HTERT RPE-1 (cell line): ENCODE measurements around the gene NCKAP1.
"Not testable (repeated sequence)": the region's sequence is repeated elsewhere in the genome, so short reads cannot be mapped to it uniquely, and the experiment has no call there.

Experiments used
- in situ Hi-C: fragments of 300-500 bp; cut with MboI; formaldehyde crosslinking; loops from 4 replicates; pipeline ENCODE4 v1.14.3; 2020; ENCODE audit warnings: low sequenced_read_pairs

The NCKAP1 gene

GRCh38 chr2:183010112-183010511 lies 28.1 kb downstream of the NCKAP1 start:
- in situ Hi-C loops, result no loop called here

- in situ Hi-C loops, result no loop called here
Measured at GRCh38 chr2:183009249-183009899, 28.9 kb downstream of the NCKAP1 start.

GRCh38 chr2:183001948-183002347 lies 36.3 kb downstream of the NCKAP1 start:
- in situ Hi-C loops, result no loop called here

- in situ Hi-C loops, result no loop called here
Measured at GRCh38 chr2:183000846-183001245, 37.4 kb downstream of the NCKAP1 start.

- in situ Hi-C loops, result no loop called here
Measured at GRCh38 chr2:182999348-183000028, 38.8 kb downstream of the NCKAP1 start.

GRCh38 chr2:182994228-182994912 lies 43.9 kb downstream of the NCKAP1 start:
- in situ Hi-C loops, result no loop called here

GRCh38 chr2:182982941-182983340 lies 55.3 kb downstream of the NCKAP1 start:
- in situ Hi-C loops, result no loop called here

- in situ Hi-C loops, result not testable (repeated sequence)
Measured at GRCh38 chr2:182981475-182981874, 56.8 kb downstream of the NCKAP1 start.

GRCh38 chr2:182980652-182981051 lies 57.6 kb downstream of the NCKAP1 start:
- in situ Hi-C loops, result no loop called here

GRCh38 chr2:182980115-182980514 lies 58.1 kb downstream of the NCKAP1 start:
- in situ Hi-C loops, result no loop called here

- in situ Hi-C loops, result no loop called here
Measured at GRCh38 chr2:182977463-182977862, 60.8 kb downstream of the NCKAP1 start.

- in situ Hi-C loops, result no loop called here
Measured at GRCh38 chr2:182973441-182974352, 64.6 kb downstream of the NCKAP1 start.

- in situ Hi-C loops, result no loop called here
Measured at GRCh38 chr2:182972548-182972942, 65.7 kb downstream of the NCKAP1 start.

- in situ Hi-C loops, result no loop called here
Measured at GRCh38 chr2:182971820-182972547, 66.3 kb downstream of the NCKAP1 start.

- in situ Hi-C loops, result no loop called here
Measured at GRCh38 chr2:182970486-182970885, 67.8 kb downstream of the NCKAP1 start.

- in situ Hi-C loops, result no loop called here
Measured at GRCh38 chr2:182968493-182968892, 69.8 kb downstream of the NCKAP1 start.

GRCh38 chr2:182966356-182966755 lies 71.9 kb downstream of the NCKAP1 start:
- in situ Hi-C loops, result not testable (repeated sequence)

GRCh38 chr2:182962641-182963040 lies 75.6 kb downstream of the NCKAP1 start:
- in situ Hi-C loops, result no loop called here

- in situ Hi-C loops, result not testable (repeated sequence)
Measured at GRCh38 chr2:182960869-182961268, 77.4 kb downstream of the NCKAP1 start.

- in situ Hi-C loops, result no loop called here
Measured at GRCh38 chr2:182954789-182955188, 83.5 kb downstream of the NCKAP1 start.
